Measurements from ENCODE around the gene TLE6. TPM values are rescaled to one million over a fixed set of nuclear protein-coding genes. Genes with fewer than 3 reads are reported as not detected.

Gene TLE6
- polyA plus RNA-seq, 1 donor from 2014 or later: 5.7 TPM

GRCh38 chr19:2949939-2950285 is 27.5 kb upstream of the TLE6 start:
- Histone ChIP-seq H3K79me2 (replicated peaks; ENCODE audit: insufficient read depth, low read length) (peaks cover 15% of the 10 kb centered on the region), H3K36me3 (ENCODE audit: insufficient read depth, low read length) (no peaks in the 10 kb centered on the region), H3K4me2 (ENCODE audit: low read length) (peak overlapping the region; percentile 96), H3K4me3 (ENCODE audit: low read length) (peak overlapping the region; percentile 72), H4K20me1 (ENCODE audit: insufficient read depth) (no peaks in the 10 kb centered on the region), H3K27ac (ENCODE audit: low read length) (peak overlapping the region; percentile 82), H2AFZ (ENCODE audit: low read depth, low read length) (no peak overlapping the region), H3K9me2 (ENCODE audit: insufficient read depth, low read length) (no peaks in the 10 kb centered on the region), H3K27me3 (ENCODE audit: insufficient read depth, low read depth, low read length) (no peaks in the 10 kb centered on the region), H3K9ac (ENCODE audit: low read length) (peak overlapping the region; percentile 80), H3K9me3 (ENCODE audit: low read length) (no peaks in the 10 kb centered on the region), H3F3A (ENCODE audit: insufficient read depth, low read length, poor library complexity, severe bottlenecking) (no peaks in the 10 kb centered on the region)
- TF ChIP-seq EP300 (conservative IDR thresholded peaks at IDR 0.05; ENCODE audit: poor library complexity, severe bottlenecking): no peak
- TF ChIP-seq EZH2 (IDR thresholded peaks at IDR 0.05; ENCODE audit: borderline replicate concordance, insufficient read depth, low read length, poor library complexity, severe bottlenecking): no peak
- no peak for TF ChIP-seq MXI1 (conservative IDR thresholded peaks at IDR 0.05; ENCODE audit: poor library complexity, severe bottlenecking)
- no peak for TF ChIP-seq REST (IDR thresholded peaks at IDR 0.05; ENCODE audit: borderline replicate concordance)
- TF ChIP-seq, protein P1, sequence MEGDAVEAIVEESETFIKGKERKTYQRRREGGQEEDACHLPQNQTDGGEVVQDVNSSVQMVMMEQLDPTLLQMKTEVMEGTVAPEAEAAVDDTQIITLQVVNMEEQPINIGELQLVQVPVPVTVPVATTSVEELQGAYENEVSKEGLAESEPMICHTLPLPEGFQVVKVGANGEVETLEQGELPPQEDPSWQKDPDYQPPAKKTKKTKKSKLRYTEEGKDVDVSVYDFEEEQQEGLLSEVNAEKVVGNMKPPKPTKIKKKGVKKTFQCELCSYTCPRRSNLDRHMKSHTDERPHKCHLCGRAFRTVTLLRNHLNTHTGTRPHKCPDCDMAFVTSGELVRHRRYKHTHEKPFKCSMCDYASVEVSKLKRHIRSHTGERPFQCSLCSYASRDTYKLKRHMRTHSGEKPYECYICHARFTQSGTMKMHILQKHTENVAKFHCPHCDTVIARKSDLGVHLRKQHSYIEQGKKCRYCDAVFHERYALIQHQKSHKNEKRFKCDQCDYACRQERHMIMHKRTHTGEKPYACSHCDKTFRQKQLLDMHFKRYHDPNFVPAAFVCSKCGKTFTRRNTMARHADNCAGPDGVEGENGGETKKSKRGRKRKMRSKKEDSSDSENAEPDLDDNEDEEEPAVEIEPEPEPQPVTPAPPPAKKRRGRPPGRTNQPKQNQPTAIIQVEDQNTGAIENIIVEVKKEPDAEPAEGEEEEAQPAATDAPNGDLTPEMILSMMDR (IDR thresholded peaks at IDR 0.05; ENCODE audit: poor library complexity, severe bottlenecking): no peak
- TF ChIP-seq POLR2AphosphoS5 (IDR thresholded peaks at IDR 0.05): no peak
- TF ChIP-seq SMC3 (conservative IDR thresholded peaks at IDR 0.05; ENCODE audit: poor library complexity): no peak
- TF ChIP-seq RAD21 (conservative IDR thresholded peaks at IDR 0.05): no peak
- no peak for TF ChIP-seq TAF1 (IDR thresholded peaks at IDR 0.05; ENCODE audit: low read depth)

GRCh38 chr19:2950286-2951124 is 26.9 kb upstream of the TLE6 start:
- Histone ChIP-seq H3K9me3 (ENCODE audit: low read length) (no peaks in the 10 kb centered on the region), H3K9ac (ENCODE audit: low read length) (peak overlapping the region; percentile 80), H2AFZ (ENCODE audit: low read depth, low read length) (peak overlapping the region; percentile 18), H3F3A (ENCODE audit: insufficient read depth, low read length, poor library complexity, severe bottlenecking) (no peaks in the 10 kb centered on the region), H3K9me2 (ENCODE audit: insufficient read depth, low read length) (no peaks in the 10 kb centered on the region), H3K27ac (ENCODE audit: low read length) (peak overlapping the region; percentile 82), H3K36me3 (ENCODE audit: insufficient read depth, low read length) (no peaks in the 10 kb centered on the region), H3K79me2 (replicated peaks; ENCODE audit: insufficient read depth, low read length) (peaks cover 15% of the 10 kb centered on the region), H3K4me3 (ENCODE audit: low read length) (peak overlapping the region; percentile 72), H4K20me1 (ENCODE audit: insufficient read depth) (no peaks in the 10 kb centered on the region), H3K4me2 (ENCODE audit: low read length) (peak overlapping the region; percentile 27), H3K27me3 (ENCODE audit: insufficient read depth, low read depth, low read length) (no peaks in the 10 kb centered on the region)
- TF ChIP-seq EZH2 (IDR thresholded peaks at IDR 0.05; ENCODE audit: borderline replicate concordance, insufficient read depth, low read length, poor library complexity, severe bottlenecking) (no peak), POLR2AphosphoS5 (IDR thresholded peaks at IDR 0.05) (peak; percentile 97), MXI1 (conservative IDR thresholded peaks at IDR 0.05; ENCODE audit: poor library complexity, severe bottlenecking) (peak; percentile 91)
